ENCODE data around the gene CHADL.
"Not testable (repeated sequence)": the region's sequence is repeated elsewhere in the genome, so short reads cannot be mapped to it uniquely, and the experiment has no call there.

Gene CHADL

GRCh38 chr22:41184679-41185078, 56.1 kb downstream of the CHADL start:
- peak; percentile 85 for DNase-seq (ENCODE audit: low read depth, low spot score)

DNA sequence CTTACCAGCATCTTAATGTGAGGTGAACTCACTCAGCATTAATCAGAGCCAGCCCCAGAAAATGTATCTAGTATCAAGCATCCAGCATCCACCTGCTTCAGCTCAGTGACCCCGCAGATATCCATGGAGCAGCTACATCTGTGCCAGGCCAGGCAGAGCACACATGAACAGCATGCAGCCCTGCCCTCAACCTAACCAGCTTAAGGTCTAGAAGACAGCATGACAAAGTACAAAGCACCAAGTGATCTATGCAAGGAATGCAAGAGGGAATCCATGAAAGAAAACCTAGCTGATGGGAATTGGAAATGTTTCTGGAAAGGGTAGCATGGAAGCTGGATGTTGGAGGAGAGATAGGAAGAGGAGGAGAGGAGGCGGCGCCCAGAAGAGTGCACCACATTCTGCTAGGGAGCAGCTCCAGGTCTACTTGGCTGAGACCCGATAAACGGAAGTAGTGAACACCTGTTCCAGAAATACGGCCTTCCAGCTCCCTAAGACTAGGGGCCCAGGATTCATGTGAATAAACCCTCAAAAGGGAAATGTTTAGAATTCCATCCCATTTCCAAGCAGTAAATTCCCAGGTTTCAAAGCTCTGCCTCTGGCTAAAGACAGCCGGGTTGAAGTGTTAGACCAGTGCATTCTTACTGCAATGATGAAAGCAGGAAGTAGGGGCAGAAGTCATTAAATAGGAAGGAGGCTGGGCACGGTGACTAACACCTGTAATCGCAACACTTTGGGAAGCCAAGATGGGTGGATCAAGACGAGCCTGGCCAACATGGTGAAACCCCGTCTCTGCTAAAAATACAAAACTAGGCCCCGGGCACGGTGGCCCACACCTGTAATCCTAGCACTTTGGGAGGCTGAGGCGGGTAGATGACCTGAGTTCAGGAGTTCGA, 59.1 kb downstream of the CHADL start:
- peak; percentile 78 for DNase-seq (ENCODE audit: low read depth, low spot score)

- no peak for DNase-seq (ENCODE audit: low read depth, low spot score)
Measured at GRCh38 chr22:41180926-41181325, 59.8 kb downstream of the CHADL start.

- DNase-seq (ENCODE audit: low read depth, low spot score), result not testable (repeated sequence)
Measured at GRCh38 chr22:41180362-41180761, 60.4 kb downstream of the CHADL start.
